Endothelial cell of umbilical vein (primary cell): ENCODE data around the gene LRP6. TPM values are rescaled to one million over a fixed set of nuclear protein-coding genes. Genes with fewer than 3 reads are reported as not detected.

Source experiments
- BruUV-seq: library from RNA; stranded (reverse); fragments of 400-500 nt; replicated peaks from 2 replicates; lab custom pipeline; 2021; lab: Mats Ljungman, UMichigan
- CTCF ChIA-PET: fragments of 300-600, 350-600 bp; sonication (Branson Sonifier 250); formaldehyde crosslinking; loops from one replicate; lab custom pipeline; 2021; ENCODE audit warnings: antibody characterized with exemption, inconsistent platforms; lab: Charles Lee
- POLR2A ChIA-PET: fragments of 300-600, 350-600 bp; sonication (Branson Sonifier 250); formaldehyde crosslinking; loops from one replicate; lab custom pipeline; 2021; ENCODE audit warnings: antibody characterized with exemption, inconsistent platforms; lab: Charles Lee
- DNase-seq: peaks from one replicate; pipeline ENCODE4 v3.0.0-alpha.2; 2011; ENCODE audit warnings: low read depth, low spot score
- FAIRE-seq: peaks from 2 replicates; lab custom pipeline; 2011; peaks lifted over from hg19 to GRCh38; lab: Jason Lieb, UNC
- H2AFZ ChIP-seq: 2 replicates; pipeline ENCODE4 v1.6.0; 2012; ENCODE audit warnings: low read depth, low read length, control low read depth, inconsistent platforms
- H3K27ac ChIP-seq: 2 replicates; pipeline ENCODE4 v1.5.1; 2011; ENCODE audit warnings: low read depth, mild to moderate bottlenecking, control low read depth, low read length, moderate library complexity; ENCODE audit not compliant: insufficient read depth
- H3K27me3 ChIP-seq, 2 experiments: 2 replicates each; pipeline versions ENCODE4 v1.6.0 to v1.6.1; 2011; ENCODE audit warnings: low read length in 2 of 2, mixed read lengths in 1 of 2; ENCODE audit not compliant: control insufficient read depth in 2 of 2, insufficient read depth in 2 of 2
- H3K36me3 ChIP-seq, 2 experiments: 2 replicates in 1 of 2; 3 replicates in 1 of 2; pipeline ENCODE4 v1.5.1; 2011; ENCODE audit warnings: low read length in 2 of 2, mild to moderate bottlenecking in 1 of 2, moderate library complexity in 1 of 2; ENCODE audit not compliant: control insufficient read depth in 2 of 2, insufficient read depth in 2 of 2; ENCODE audit errors: extremely low read depth in 1 of 2
- H3K4me1 ChIP-seq: 3 replicates; pipeline ENCODE4 v1.5.1; 2011; ENCODE audit warnings: mild to moderate bottlenecking, low read length; ENCODE audit not compliant: control insufficient read depth, insufficient read depth; ENCODE audit errors: extremely low read depth
- H3K4me2 ChIP-seq: 2 replicates; pipeline ENCODE4 v1.6.1; 2011; ENCODE audit warnings: low read length, control low read depth, mixed read lengths; ENCODE audit not compliant: insufficient read depth
- H3K4me3 ChIP-seq, 3 experiments: fragments of 200-600 bp in 1 of 3; sonication (generic), shearing (Covaris generic) in 1 of 3; replicated peaks in 1 of 3; 2 replicates each; pipeline ENCODE4 v1.5.1; 2011 to 2016; ENCODE audit warnings: control low read depth in 3 of 3, low read length in 3 of 3, mild to moderate bottlenecking in 2 of 3, inconsistent platforms in 1 of 3, low read depth in 1 of 3, moderate library complexity in 1 of 3; ENCODE audit not compliant: insufficient read depth in 1 of 3
- H3K79me2 ChIP-seq: 2 replicates; pipeline ENCODE4 v1.6.0; 2012; ENCODE audit warnings: low read length, inconsistent platforms; ENCODE audit not compliant: control insufficient read depth, insufficient read depth
- H3K9ac ChIP-seq: replicated peaks from 2 replicates; pipeline ENCODE3; 2011; ENCODE audit warnings: low read length, control low read depth; ENCODE audit not compliant: insufficient read depth; ENCODE audit errors: extremely low read depth
- H3K9me1 ChIP-seq: replicated peaks from 3 replicates; pipeline ENCODE4 v1.6.0; 2011; ENCODE audit warnings: mild to moderate bottlenecking, low read length; ENCODE audit not compliant: control insufficient read depth, insufficient read depth; ENCODE audit errors: extremely low read depth
- H3K9me3 ChIP-seq: replicated peaks from 2 replicates; pipeline ENCODE4 v1.5.1; 2012; ENCODE audit warnings: low read length, inconsistent platforms; ENCODE audit not compliant: control insufficient read depth, insufficient read depth
- H4K20me1 ChIP-seq: replicated peaks from 2 replicates; pipeline ENCODE3; 2011; ENCODE audit warnings: mild to moderate bottlenecking, low read length; ENCODE audit not compliant: control insufficient read depth, insufficient read depth; ENCODE audit errors: extremely low read depth
- EZH2 ChIP-seq: IDR thresholded peaks from 2 replicates; pipeline ENCODE4 v1.6.1; 2012; ENCODE audit warnings: borderline replicate concordance, low read depth, mild to moderate bottlenecking, moderate library complexity, low read length, inconsistent platforms; ENCODE audit not compliant: severe bottlenecking
- FOS ChIP-seq: IDR thresholded peaks from 2 replicates; pipeline ENCODE4 v1.6.1; 2011; ENCODE audit warnings: mild to moderate bottlenecking, low read length, moderate library complexity, borderline replicate concordance; ENCODE audit not compliant: insufficient read depth
- GATA2 ChIP-seq: IDR thresholded peaks from 2 replicates; pipeline ENCODE4 v1.7.0; 2011; ENCODE audit warnings: low read depth, mild to moderate bottlenecking, moderate library complexity, mixed read lengths, low read length; ENCODE audit not compliant: insufficient read length, insufficient read depth
- JUN ChIP-seq: IDR thresholded peaks from 2 replicates; pipeline ENCODE4 v1.6.1; 2011; ENCODE audit warnings: borderline replicate concordance, low read depth; ENCODE audit not compliant: insufficient read length, insufficient read depth
- MYC ChIP-seq: IDR thresholded peaks from one replicate; pipeline ENCODE4 v1.6.1; 2011; ENCODE audit warnings: mild to moderate bottlenecking, low read depth, low read length
- POLR2A ChIP-seq: IDR thresholded peaks from 2 replicates; pipeline ENCODE4 v1.6.1; 2012; ENCODE audit warnings: low read depth, mild to moderate bottlenecking, control low read depth, low read length
- POLR2AphosphoS5 ChIP-seq: IDR thresholded peaks from 2 replicates; pipeline ENCODE4 v1.6.1; 2012; ENCODE audit warnings: low read depth, mild to moderate bottlenecking, control low read depth, low read length, moderate library complexity; ENCODE audit not compliant: insufficient read depth
- dilution Hi-C: fragments of 300-500 bp; cut with MboI; formaldehyde crosslinking; loops from one replicate; pipeline ENCODE4 v1.15.0; 2019; ENCODE audit warnings: low sequenced_read_pairs; ENCODE audit not compliant: extremely low pct_ligation_motif_present
- intact Hi-C: fragments of 100-400 bp; cut with micrococcal nuclease; formaldehyde crosslinking; loops from one replicate; pipeline ENCODE4 v1.10.0; 2022
- polyA plus RNA-seq, 4 experiments: library from polyadenylated mRNA; depleted of rRNA in 3 of 4; stranded (reverse) in 3 of 4; unstranded in 1 of 4; fragments of >200 nt; gene quantifications; 2 replicates each; pipeline versions ENCODE4 v1.2.1 to v1.2.3, GENCODE V29; 2011 to 2012; ENCODE audit warnings: missing spikeins in 1 of 4
- total RNA-seq: library from RNA; stranded (reverse); gene quantifications from 2 replicates; pipeline ENCODE4 v1.2.3, GENCODE V29; 2021
- TF ChIP-seq, protein P1 (sequence below), 2 donors: IDR thresholded peaks; 1 replicate in 1 of 2; 2 replicates in 1 of 2; pipeline ENCODE4 v1.5.1; 2011; ENCODE audit warnings: low read length in 2 of 2, mild to moderate bottlenecking in 2 of 2, moderate library complexity in 2 of 2, control low read depth in 1 of 2, inconsistent platforms in 1 of 2, low read depth in 1 of 2; ENCODE audit not compliant: insufficient read depth in 1 of 2; ENCODE audit errors: extremely low read depth in 1 of 2
- TF ChIP-seq, protein P2 (sequence below): IDR thresholded peaks from 2 replicates; pipeline ENCODE4 v1.6.1; 2011; ENCODE audit not compliant: insufficient read depth, insufficient read length

The LRP6 gene
- total and polyA plus RNA-seq, 2 donors (not counting 3 experiments of a cell fraction or from before 2014, with no cell fraction given): 28.5 to 41.7 TPM

DNA sequence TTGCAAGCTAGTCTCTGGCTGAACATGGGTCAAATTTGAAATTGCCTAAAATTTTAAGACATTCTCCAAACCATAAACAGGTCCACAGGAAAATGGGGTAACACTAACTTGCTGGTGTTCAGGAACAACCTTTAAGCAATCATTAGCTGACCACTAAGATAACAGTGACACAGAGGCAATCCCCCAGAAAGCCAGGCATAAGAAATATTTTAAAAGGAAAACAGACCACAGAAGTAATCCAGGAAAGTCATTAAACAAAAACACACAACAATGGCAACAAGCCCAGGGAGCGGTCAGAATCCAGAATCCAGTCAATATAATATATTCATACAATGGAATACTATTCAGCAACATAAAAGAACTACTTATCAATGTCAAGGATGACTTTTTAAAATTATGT lies 59.1 kb downstream of the LRP6 start:
- Histone ChIP-seq H4K20me1 (peaks cover 5% of the 10 kb centered on the region), H3K9ac (no peak overlapping the region), H3K4me1 (no peaks in the 10 kb centered on the region), H3K9me1 (no peaks in the 10 kb centered on the region), H3K79me2 (peaks cover 11% of the 10 kb centered on the region), H3K4me2 (no peak overlapping the region), H3K9me3 (no peaks in the 10 kb centered on the region), H3K27ac (no peak overlapping the region), H3K4me3 (no peak overlapping the region), H3K27me3 (no peaks in the 10 kb centered on the region), H2AFZ (no peak overlapping the region), H3K36me3 (no peaks in the 10 kb centered on the region)
- intact Hi-C loops (no loop called here), dilution Hi-C loops (no loop called here)
- TF ChIP-seq POLR2AphosphoS5: no peak
- TF ChIP-seq, protein P1, sequence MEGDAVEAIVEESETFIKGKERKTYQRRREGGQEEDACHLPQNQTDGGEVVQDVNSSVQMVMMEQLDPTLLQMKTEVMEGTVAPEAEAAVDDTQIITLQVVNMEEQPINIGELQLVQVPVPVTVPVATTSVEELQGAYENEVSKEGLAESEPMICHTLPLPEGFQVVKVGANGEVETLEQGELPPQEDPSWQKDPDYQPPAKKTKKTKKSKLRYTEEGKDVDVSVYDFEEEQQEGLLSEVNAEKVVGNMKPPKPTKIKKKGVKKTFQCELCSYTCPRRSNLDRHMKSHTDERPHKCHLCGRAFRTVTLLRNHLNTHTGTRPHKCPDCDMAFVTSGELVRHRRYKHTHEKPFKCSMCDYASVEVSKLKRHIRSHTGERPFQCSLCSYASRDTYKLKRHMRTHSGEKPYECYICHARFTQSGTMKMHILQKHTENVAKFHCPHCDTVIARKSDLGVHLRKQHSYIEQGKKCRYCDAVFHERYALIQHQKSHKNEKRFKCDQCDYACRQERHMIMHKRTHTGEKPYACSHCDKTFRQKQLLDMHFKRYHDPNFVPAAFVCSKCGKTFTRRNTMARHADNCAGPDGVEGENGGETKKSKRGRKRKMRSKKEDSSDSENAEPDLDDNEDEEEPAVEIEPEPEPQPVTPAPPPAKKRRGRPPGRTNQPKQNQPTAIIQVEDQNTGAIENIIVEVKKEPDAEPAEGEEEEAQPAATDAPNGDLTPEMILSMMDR (IDR thresholded peaks at IDR 0.05; ENCODE audit: extremely low read depth in 1 of 2, insufficient read depth in 1 of 2, low read depth in 1 of 2, low read length in 2 of 2): no peak
- TF ChIP-seq JUN: no peak
- TF ChIP-seq GATA2: no peak
- TF ChIP-seq FOS: no peak
- TF ChIP-seq, protein P2, sequence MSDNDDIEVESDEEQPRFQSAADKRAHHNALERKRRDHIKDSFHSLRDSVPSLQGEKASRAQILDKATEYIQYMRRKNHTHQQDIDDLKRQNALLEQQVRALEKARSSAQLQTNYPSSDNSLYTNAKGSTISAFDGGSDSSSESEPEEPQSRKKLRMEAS: no peak
- no peak for TF ChIP-seq MYC
- TF ChIP-seq POLR2A: no peak
- no peak for TF ChIP-seq EZH2
- ChIA-PET POLR2A (no interaction called here), CTCF (interaction anchor here (0.8 kb wide), 1 partner anchor 90 kb away, joined by 3 read pairs; no protein-coding TSS in a partner anchor)
- FAIRE-seq (no peak), DNase-seq (no peak)
- no TSS peak for BruUV-seq
